Fibroblast of lung (primary cell): ENCODE results near the gene IMMP2L. TPM values are rescaled to one million over a fixed set of nuclear protein-coding genes. Genes with fewer than 3 reads are reported as not detected.

Experiments used
- DNase-seq, 2 donors: peaks; one replicate each; pipeline versions ENCODE4 v3.0.0 to v3.0.0-alpha.2; 2010; ENCODE audit warnings: low read depth in 2 of 2
- H2AFZ ChIP-seq: 2 replicates; pipeline ENCODE4 v1.5.1; 2012; ENCODE audit warnings: low read length, control low read depth, inconsistent platforms
- H3K27ac ChIP-seq: 2 replicates; pipeline ENCODE4 v1.5.1; 2011; ENCODE audit warnings: low read length, control low read depth; ENCODE audit not compliant: insufficient read depth
- H3K27me3 ChIP-seq: 2 replicates; pipeline ENCODE4 v1.5.1; 2011; ENCODE audit warnings: mild to moderate bottlenecking, low read length; ENCODE audit not compliant: control insufficient read depth, insufficient read depth
- H3K36me3 ChIP-seq: 2 replicates; pipeline ENCODE4 v1.5.1; 2011; ENCODE audit warnings: low read length; ENCODE audit not compliant: control insufficient read depth, insufficient read depth
- H3K4me1 ChIP-seq: 2 replicates; pipeline ENCODE4 v1.5.1; 2011; ENCODE audit warnings: low read length; ENCODE audit not compliant: control insufficient read depth, insufficient read depth; ENCODE audit errors: extremely low read depth
- H3K4me2 ChIP-seq: 2 replicates; pipeline ENCODE4 v1.5.1; 2011; ENCODE audit warnings: low read length, control low read depth; ENCODE audit not compliant: insufficient read depth; ENCODE audit errors: extremely low read depth
- H3K4me3 ChIP-seq, 4 experiments: fragments of 200-600 bp in 1 of 4; sonication (generic) in 1 of 4; replicated peaks in 1 of 4; 2 replicates each; pipeline ENCODE4 v1.5.1; 2011 to 2016; ENCODE audit warnings: low read length in 4 of 4, low read depth in 3 of 4, mild to moderate bottlenecking in 3 of 4, control low read depth in 2 of 4, inconsistent platforms in 1 of 4, mixed read lengths in 1 of 4; ENCODE audit not compliant: insufficient read depth in 1 of 4; ENCODE audit errors: control extremely low read depth in 1 of 4
- H3K79me2 ChIP-seq: 2 replicates; pipeline ENCODE4 v1.5.1; 2012; ENCODE audit warnings: mild to moderate bottlenecking, low read length, inconsistent platforms; ENCODE audit not compliant: control insufficient read depth, insufficient read depth
- H3K9ac ChIP-seq: 2 replicates; pipeline ENCODE4 v1.5.1; 2011; ENCODE audit warnings: mild to moderate bottlenecking, low read length, control low read depth; ENCODE audit not compliant: insufficient read depth
- H3K9me3 ChIP-seq: 2 replicates; pipeline ENCODE4 v1.5.1; 2012; ENCODE audit warnings: low read depth, low read length; ENCODE audit not compliant: control insufficient read depth, insufficient read depth
- H4K20me1 ChIP-seq: 2 replicates; pipeline ENCODE4 v1.5.1; 2011; ENCODE audit warnings: low read length; ENCODE audit not compliant: control insufficient read depth, insufficient read depth; ENCODE audit errors: extremely low read depth
- CTCF ChIP-seq, 2 donors: IDR thresholded peaks in 1 of 2; conservative IDR thresholded peaks in 1 of 2; 1 replicate in 1 of 2; 2 replicates in 1 of 2; pipeline ENCODE4 v1.5.1; 2011 to 2012; ENCODE audit warnings: low read length in 2 of 2, control low read depth in 1 of 2, inconsistent platforms in 1 of 2, low read depth in 1 of 2, mild to moderate bottlenecking in 1 of 2
- EZH2 ChIP-seq: IDR thresholded peaks from 2 replicates; pipeline ENCODE4 v1.5.1; 2012; ENCODE audit warnings: low read length, control low read depth, mild to moderate bottlenecking; ENCODE audit errors: missing control alignments
- polyA plus RNA-seq, 2 donors: library from polyadenylated mRNA; depleted of rRNA in 1 of 2; stranded (reverse) in 1 of 2; unstranded in 1 of 2; fragments of >200 nt; gene quantifications; 2 replicates each; pipeline ENCODE4 v1.2.1, GENCODE V29; 2011 to 2012; ENCODE audit warnings: missing spikeins in 1 of 2
- total RNA-seq: library from RNA; depleted of rRNA; stranded (reverse); fragments of >200 nt; gene quantifications from 2 replicates; pipeline ENCODE4 v1.2.1, GENCODE V29; 2014

Gene IMMP2L
- total and polyA plus RNA-seq, 2 donors (not counting 1 experiment from before 2014, with no cell fraction given): 6.9 to 14.4 TPM

GRCh38 chr7:110856704-110857103 is 705.6 kb downstream of the IMMP2L start:
- H3K79me2 ChIP-seq: no peaks in the 10 kb centered on the region
- H2AFZ ChIP-seq: no peak overlapping the region
- TF ChIP-seq CTCF (conservative IDR thresholded peaks at IDR 0.05 in 1 of 2, IDR thresholded peaks at IDR 0.05 in 1 of 2; ENCODE audit: low read depth in 1 of 2, low read length in 2 of 2) (no peak), EZH2 (no peak)
- peak in 1 of 2 donors; percentile 12 for DNase-seq
- no peaks in the 10 kb centered on the region for H3K9me3 ChIP-seq
- no peak overlapping the region for H3K4me2 ChIP-seq
- no peaks in the 10 kb centered on the region for H3K4me1 ChIP-seq
- no peaks in the 10 kb centered on the region for H3K27me3 ChIP-seq
- H3K4me3 ChIP-seq: no peak overlapping the region
- no peaks in the 10 kb centered on the region for H3K36me3 ChIP-seq
- no peak overlapping the region for H3K9ac ChIP-seq
- H4K20me1 ChIP-seq: no peaks in the 10 kb centered on the region
- no peak overlapping the region for H3K27ac ChIP-seq

GRCh38 chr7:110854651-110855050 is 707.6 kb downstream of the IMMP2L start:
- Histone ChIP-seq H3K4me2 (no peak overlapping the region), H3K36me3 (no peaks in the 10 kb centered on the region), H3K9me3 (no peaks in the 10 kb centered on the region), H3K79me2 (no peaks in the 10 kb centered on the region), H3K9ac (no peak overlapping the region), H2AFZ (no peak overlapping the region), H3K27ac (no peak overlapping the region), H4K20me1 (no peaks in the 10 kb centered on the region), H3K27me3 (no peaks in the 10 kb centered on the region), H3K4me3 (no peak overlapping the region), H3K4me1 (no peaks in the 10 kb centered on the region)
- no peak for DNase-seq
- TF ChIP-seq EZH2 (no peak), CTCF (conservative IDR thresholded peaks at IDR 0.05 in 1 of 2, IDR thresholded peaks at IDR 0.05 in 1 of 2; ENCODE audit: low read depth in 1 of 2, low read length in 2 of 2) (no peak)

GRCh38 chr7:110854166-110854565 is 708.1 kb downstream of the IMMP2L start:
- Histone ChIP-seq H3K27ac (no peak overlapping the region), H3K4me3 (no peak overlapping the region), H2AFZ (no peak overlapping the region), H3K4me2 (no peak overlapping the region), H3K79me2 (no peaks in the 10 kb centered on the region), H4K20me1 (no peaks in the 10 kb centered on the region), H3K27me3 (no peaks in the 10 kb centered on the region), H3K4me1 (no peaks in the 10 kb centered on the region), H3K36me3 (no peaks in the 10 kb centered on the region), H3K9ac (no peak overlapping the region), H3K9me3 (no peaks in the 10 kb centered on the region)
- no peak for DNase-seq
- no peak for TF ChIP-seq EZH2
- TF ChIP-seq CTCF (conservative IDR thresholded peaks at IDR 0.05 in 1 of 2, IDR thresholded peaks at IDR 0.05 in 1 of 2; ENCODE audit: low read depth in 1 of 2, low read length in 2 of 2): no peak
